HEK293 (cell line): Measurements from ENCODE around the gene KLHL40.

ENCODE experiments used
- CTCF ChIA-PET: fragments of 350-600 bp; formaldehyde crosslinking; extraction: SDS; loops from one replicate; lab custom pipeline; 2021; ENCODE audit warnings: antibody characterized with exemption; lab: Yijun Ruan, JAX
- POLR2A ChIA-PET: fragments of 300-600 bp; formaldehyde crosslinking; extraction: SDS; loops from one replicate; lab custom pipeline; 2020; ENCODE audit warnings: antibody characterized with exemption, inconsistent platforms; lab: Yijun Ruan, JAX
- H3K27ac ChIP-seq: fragments of 200-500 bp; sonication (Bioruptor generic); 2 replicates; pipeline ENCODE4 v1.5.1; 2014; ENCODE audit warnings: low read depth, low read length, control low read depth, inconsistent platforms; ENCODE audit errors: extremely low read depth
- H3K36me3 ChIP-seq, 2 experiments: fragments of 200-500 bp in 1 of 2; sonication (Bioruptor generic) in 1 of 2; 1 replicate in 1 of 2; 2 replicates in 1 of 2; pipeline ENCODE4 v1.5.1; 2014 to 2017; ENCODE audit warnings: inconsistent platforms in 2 of 2, low read length in 2 of 2; ENCODE audit not compliant: control insufficient read depth in 2 of 2, insufficient read depth in 1 of 2
- H3K4me1 ChIP-seq: fragments of 200-500 bp; sonication (Bioruptor generic); 2 replicates; pipeline ENCODE4 v1.5.1; 2014; ENCODE audit warnings: mild to moderate bottlenecking, low read length, inconsistent platforms; ENCODE audit not compliant: control insufficient read depth, insufficient read depth
- H3K4me3 ChIP-seq: 2 replicates; pipeline ENCODE4 v1.5.1; 2011; ENCODE audit warnings: low read depth, mild to moderate bottlenecking, control low read depth, low read length, moderate library complexity
- H3K9me3 ChIP-seq: fragments of 200-500 bp; sonication (Bioruptor generic); 2 replicates; pipeline ENCODE4 v1.5.1; 2014; ENCODE audit warnings: low read depth, low read length, inconsistent platforms; ENCODE audit not compliant: control insufficient read depth, insufficient read depth
- ATF2 ChIP-seq: fragments of 450-650 bp; formaldehyde crosslinking; IDR thresholded peaks from 2 replicates; pipeline ENCODE4 v1.5.1; 2016; ENCODE audit warnings: missing biosample characterization, missing genetic modification characterization, low read depth
- HOXA7 ChIP-seq: sonication (generic); formaldehyde crosslinking; IDR thresholded peaks from 2 replicates; pipeline ENCODE4 v1.8.1; 2022; ENCODE audit warnings: missing genetic modification reagents, borderline replicate concordance
- KLF1 ChIP-seq: fragments of 450-650 bp; formaldehyde crosslinking; IDR thresholded peaks from 2 replicates; pipeline ENCODE4 v1.5.1; 2016; ENCODE audit warnings: missing biosample characterization, missing genetic modification characterization
- KLF16 ChIP-seq: fragments of 450-650 bp; formaldehyde crosslinking; IDR thresholded peaks from 2 replicates; pipeline ENCODE4 v1.5.1; 2017; ENCODE audit warnings: missing biosample characterization, missing genetic modification characterization
- PRDM6 ChIP-seq: fragments of 450-650 bp; formaldehyde crosslinking; IDR thresholded peaks from 2 replicates; pipeline ENCODE4 v1.5.1; 2017; ENCODE audit warnings: missing biosample characterization, missing genetic modification characterization
- SP7 ChIP-seq: fragments of 450-650 bp; formaldehyde crosslinking; IDR thresholded peaks from 2 replicates; pipeline ENCODE4 v1.5.1; 2016; ENCODE audit warnings: missing biosample characterization, missing genetic modification characterization
- TRIM28 ChIP-seq: IDR thresholded peaks from 2 replicates; pipeline ENCODE4 v1.6.1; 2011; ENCODE audit warnings: low read length, control low read depth, borderline replicate concordance
- ZBTB49 ChIP-seq: fragments of 450-650 bp; formaldehyde crosslinking; IDR thresholded peaks from 2 replicates; pipeline ENCODE4 v1.5.1; 2016; ENCODE audit warnings: missing biosample characterization, missing genetic modification characterization, low read depth
- ZFP41 ChIP-seq: fragments of 450-650 bp; formaldehyde crosslinking; IDR thresholded peaks from 2 replicates; pipeline ENCODE4 v1.5.1; 2016; ENCODE audit warnings: missing biosample characterization, missing genetic modification characterization, borderline replicate concordance
- ZFP69B ChIP-seq: fragments of 450-650 bp; formaldehyde crosslinking; IDR thresholded peaks from 2 replicates; pipeline ENCODE4 v1.5.1; 2016; ENCODE audit warnings: missing biosample characterization, missing genetic modification characterization
- ZNF146 ChIP-seq: fragments of 450-650 bp; formaldehyde crosslinking; IDR thresholded peaks from 2 replicates; pipeline ENCODE4 v1.5.1; 2016; ENCODE audit warnings: missing biosample characterization, missing genetic modification characterization
- ZNF2 ChIP-seq: fragments of 450-650 bp; formaldehyde crosslinking; IDR thresholded peaks from 2 replicates; pipeline ENCODE4 v1.5.1; 2016; ENCODE audit warnings: missing biosample characterization, missing genetic modification characterization
- ZNF24 ChIP-seq: fragments of 450-650 bp; formaldehyde crosslinking; IDR thresholded peaks from 2 replicates; pipeline ENCODE4 v1.5.1; 2016; ENCODE audit warnings: missing biosample characterization, missing genetic modification characterization
- ZNF266 ChIP-seq: fragments of 450-650 bp; formaldehyde crosslinking; IDR thresholded peaks from 2 replicates; pipeline ENCODE4 v1.5.1; 2016; ENCODE audit warnings: missing biosample characterization, missing genetic modification characterization, low read depth
- ZNF274 ChIP-seq, 2 experiments: fragments of 200-500 bp in 1 of 2; fragments of 450-650 bp in 1 of 2; sonication (Bioruptor generic) in 1 of 2; formaldehyde crosslinking in 1 of 2; IDR thresholded peaks; 2 replicates each; pipeline versions ENCODE4 v1.5.1 to v1.6.1; 2014 to 2016; ENCODE audit warnings: borderline replicate concordance in 1 of 2, inconsistent platforms in 1 of 2, low read length in 1 of 2, missing biosample characterization in 1 of 2, missing genetic modification characterization in 1 of 2
- ZNF302 ChIP-seq: fragments of 450-650 bp; formaldehyde crosslinking; IDR thresholded peaks from 2 replicates; pipeline ENCODE4 v1.5.1; 2016; ENCODE audit warnings: missing biosample characterization, missing genetic modification characterization, low read depth
- ZNF398 ChIP-seq: fragments of 450-650 bp; formaldehyde crosslinking; IDR thresholded peaks from 2 replicates; pipeline ENCODE4 v1.5.1; 2017; ENCODE audit warnings: missing biosample characterization, missing genetic modification characterization
- ZNF449 ChIP-seq: fragments of 450-650 bp; formaldehyde crosslinking; IDR thresholded peaks from 2 replicates; pipeline ENCODE4 v1.5.1; 2017; ENCODE audit warnings: missing biosample characterization, mild to moderate bottlenecking, missing genetic modification characterization, moderate library complexity
- ZNF561 ChIP-seq: fragments of 450-650 bp; IDR thresholded peaks from 2 replicates; pipeline ENCODE4 v1.5.1; 2018; ENCODE audit warnings: missing biosample characterization, missing genetic modification characterization, borderline replicate concordance
- ZNF623 ChIP-seq: fragments of 450-650 bp; formaldehyde crosslinking; IDR thresholded peaks from 2 replicates; pipeline ENCODE4 v1.5.1; 2016; ENCODE audit warnings: missing biosample characterization, missing genetic modification characterization
- ZNF670 ChIP-seq: fragments of 450-650 bp; formaldehyde crosslinking; IDR thresholded peaks from 2 replicates; pipeline ENCODE4 v1.5.1; 2016; ENCODE audit warnings: missing biosample characterization, missing genetic modification characterization, low read depth
- ZNF777 ChIP-seq: fragments of 450-650 bp; formaldehyde crosslinking; IDR thresholded peaks from 2 replicates; pipeline ENCODE4 v1.5.1; 2017; ENCODE audit warnings: missing biosample characterization, missing genetic modification characterization, borderline replicate concordance
- ZNF791 ChIP-seq: fragments of 450-650 bp; formaldehyde crosslinking; IDR thresholded peaks from 2 replicates; pipeline ENCODE4 v1.5.1; 2016; ENCODE audit warnings: missing biosample characterization, missing genetic modification characterization

KLHL40 gene

GRCh38 chr3:42688487-42689420 lies 3.4 kb downstream of the KLHL40 start:
- TF ChIP-seq KLF16 (tag by site-specific recombination) (no peak), ZNF398 (tag by site-specific recombination) (no peak), ZNF2 (tag by site-specific recombination) (no peak), ZFP69B (tag by site-specific recombination) (no peak), KLF1 (tag by site-specific recombination) (no peak), ZNF777 (tag by site-specific recombination) (no peak), ZNF302 (tag by site-specific recombination) (no peak), ZFP41 (tag by site-specific recombination) (no peak), ZNF274 (IDR thresholded peaks at IDR 0.05; ENCODE audit: low read length) (no peak), ZNF274 (tag by site-specific recombination; IDR thresholded peaks at IDR 0.05; ENCODE audit: borderline replicate concordance) (no peak), ZNF670 (tag by site-specific recombination) (no peak), ZNF561 (no peak), ZNF791 (tag by site-specific recombination) (no peak), HOXA7 (CRISPR knock-in tag) (no peak), ATF2 (tag by site-specific recombination) (no peak), ZNF146 (tag by site-specific recombination) (no peak), ZNF449 (tag by site-specific recombination) (no peak)
- no peaks in the 10 kb centered on the region for H3K4me1 ChIP-seq
- CTCF ChIA-PET, result interaction anchor here (0.9 kb wide), 1 partner anchor 28 kb away, joined by 3 read pairs; no protein-coding TSS in a partner anchor
- no peak overlapping the region for H3K4me3 ChIP-seq
- H3K36me3 ChIP-seq, result no peaks in the 10 kb centered on the region
- POLR2A ChIA-PET, result no interaction called here
- H3K9me3 ChIP-seq, result no peaks in the 10 kb centered on the region
- H3K27ac ChIP-seq, result no peak overlapping the region

- POLR2A ChIA-PET, result no interaction called here
- Histone ChIP-seq H3K4me1 (no peaks in the 10 kb centered on the region), H3K9me3 (no peaks in the 10 kb centered on the region), H3K4me3 (no peak overlapping the region), H3K36me3 (no peaks in the 10 kb centered on the region), H3K27ac (no peak overlapping the region)
- CTCF ChIA-PET, result interaction anchor here (0.9 kb wide), 1 partner anchor 29 kb away, joined by 3 read pairs; no protein-coding TSS in a partner anchor
- TF ChIP-seq TRIM28 (no peak), SP7 (no peak), ZNF623 (tag by site-specific recombination) (no peak), PRDM6 (tag by site-specific recombination) (no peak), ZNF266 (tag by site-specific recombination) (no peak), ZBTB49 (tag by site-specific recombination) (no peak), ZNF24 (no peak)
Observed at GRCh38 chr3:42689421-42690014, 4.2 kb downstream of the KLHL40 start.
